Fibroblast of lung (primary cell): ENCODE measurements around the gene KIF3A. TPM values are rescaled to one million over a fixed set of nuclear protein-coding genes. Genes with fewer than 3 reads are reported as not detected.

Source experiments
- DNase-seq, 2 donors: peaks; one replicate each; pipeline versions ENCODE4 v3.0.0 to v3.0.0-alpha.2; 2010; ENCODE audit warnings: low read depth in 2 of 2
- H2AFZ ChIP-seq: 2 replicates; pipeline ENCODE4 v1.5.1; 2012; ENCODE audit warnings: low read length, control low read depth, inconsistent platforms
- H3K27ac ChIP-seq: 2 replicates; pipeline ENCODE4 v1.5.1; 2011; ENCODE audit warnings: low read length, control low read depth; ENCODE audit not compliant: insufficient read depth
- H3K27me3 ChIP-seq: 2 replicates; pipeline ENCODE4 v1.5.1; 2011; ENCODE audit warnings: mild to moderate bottlenecking, low read length; ENCODE audit not compliant: control insufficient read depth, insufficient read depth
- H3K36me3 ChIP-seq: 2 replicates; pipeline ENCODE4 v1.5.1; 2011; ENCODE audit warnings: low read length; ENCODE audit not compliant: control insufficient read depth, insufficient read depth
- H3K4me1 ChIP-seq: 2 replicates; pipeline ENCODE4 v1.5.1; 2011; ENCODE audit warnings: low read length; ENCODE audit not compliant: control insufficient read depth, insufficient read depth; ENCODE audit errors: extremely low read depth
- H3K4me2 ChIP-seq: 2 replicates; pipeline ENCODE4 v1.5.1; 2011; ENCODE audit warnings: low read length, control low read depth; ENCODE audit not compliant: insufficient read depth; ENCODE audit errors: extremely low read depth
- H3K4me3 ChIP-seq, 4 experiments: fragments of 200-600 bp in 1 of 4; sonication (generic) in 1 of 4; replicated peaks in 1 of 4; 2 replicates each; pipeline ENCODE4 v1.5.1; 2011 to 2016; ENCODE audit warnings: low read length in 4 of 4, low read depth in 3 of 4, mild to moderate bottlenecking in 3 of 4, control low read depth in 2 of 4, inconsistent platforms in 1 of 4, mixed read lengths in 1 of 4; ENCODE audit not compliant: insufficient read depth in 1 of 4; ENCODE audit errors: control extremely low read depth in 1 of 4
- H3K79me2 ChIP-seq: 2 replicates; pipeline ENCODE4 v1.5.1; 2012; ENCODE audit warnings: mild to moderate bottlenecking, low read length, inconsistent platforms; ENCODE audit not compliant: control insufficient read depth, insufficient read depth
- H3K9ac ChIP-seq: 2 replicates; pipeline ENCODE4 v1.5.1; 2011; ENCODE audit warnings: mild to moderate bottlenecking, low read length, control low read depth; ENCODE audit not compliant: insufficient read depth
- H3K9me3 ChIP-seq: 2 replicates; pipeline ENCODE4 v1.5.1; 2012; ENCODE audit warnings: low read depth, low read length; ENCODE audit not compliant: control insufficient read depth, insufficient read depth
- H4K20me1 ChIP-seq: 2 replicates; pipeline ENCODE4 v1.5.1; 2011; ENCODE audit warnings: low read length; ENCODE audit not compliant: control insufficient read depth, insufficient read depth; ENCODE audit errors: extremely low read depth
- CTCF ChIP-seq, 2 donors: IDR thresholded peaks in 1 of 2; conservative IDR thresholded peaks in 1 of 2; 1 replicate in 1 of 2; 2 replicates in 1 of 2; pipeline ENCODE4 v1.5.1; 2011 to 2012; ENCODE audit warnings: low read length in 2 of 2, control low read depth in 1 of 2, inconsistent platforms in 1 of 2, low read depth in 1 of 2, mild to moderate bottlenecking in 1 of 2
- EZH2 ChIP-seq: IDR thresholded peaks from 2 replicates; pipeline ENCODE4 v1.5.1; 2012; ENCODE audit warnings: low read length, control low read depth, mild to moderate bottlenecking; ENCODE audit errors: missing control alignments
- polyA plus RNA-seq, 2 donors: library from polyadenylated mRNA; depleted of rRNA in 1 of 2; stranded (reverse) in 1 of 2; unstranded in 1 of 2; fragments of >200 nt; gene quantifications; 2 replicates each; pipeline ENCODE4 v1.2.1, GENCODE V29; 2011 to 2012; ENCODE audit warnings: missing spikeins in 1 of 2
- total RNA-seq: library from RNA; depleted of rRNA; stranded (reverse); fragments of >200 nt; gene quantifications from 2 replicates; pipeline ENCODE4 v1.2.1, GENCODE V29; 2014

KIF3A gene
- total and polyA plus RNA-seq, 2 donors (not counting 1 experiment from before 2014, with no cell fraction given), result 8.8 to 11.2 TPM

- peaks cover 2% of the 10 kb centered on the region for H3K79me2 ChIP-seq
- no peak overlapping the region for H3K27ac ChIP-seq
- H3K4me3 ChIP-seq, result no peak overlapping the region
- no peak overlapping the region for H3K4me2 ChIP-seq
- peaks cover 3% of the 10 kb centered on the region for H3K4me1 ChIP-seq
- H3K36me3 ChIP-seq, result no peaks in the 10 kb centered on the region
- no peak for DNase-seq
- H2AFZ ChIP-seq, result no peak overlapping the region
- H3K27me3 ChIP-seq, result no peaks in the 10 kb centered on the region
- no peaks in the 10 kb centered on the region for H3K9me3 ChIP-seq
- TF ChIP-seq EZH2 (no peak), CTCF (conservative IDR thresholded peaks at IDR 0.05 in 1 of 2, IDR thresholded peaks at IDR 0.05 in 1 of 2; ENCODE audit: low read depth in 1 of 2, low read length in 2 of 2) (no peak)
- H3K9ac ChIP-seq, result no peak overlapping the region
- no peaks in the 10 kb centered on the region for H4K20me1 ChIP-seq
These were observed 2.7 kb downstream of the KIF3A start for GRCh38 chr5:132734687-132735086.

- Histone ChIP-seq H3K27ac (no peak overlapping the region), H3K27me3 (no peaks in the 10 kb centered on the region), H3K4me3 (no peak overlapping the region), H2AFZ (no peak overlapping the region), H3K4me2 (no peak overlapping the region), H3K79me2 (peaks cover 2% of the 10 kb centered on the region), H3K36me3 (no peaks in the 10 kb centered on the region), H3K9me3 (no peaks in the 10 kb centered on the region), H4K20me1 (no peaks in the 10 kb centered on the region), H3K4me1 (peaks cover 3% of the 10 kb centered on the region), H3K9ac (no peak overlapping the region)
- DNase-seq, result no peak
- TF ChIP-seq EZH2 (no peak), CTCF (conservative IDR thresholded peaks at IDR 0.05 in 1 of 2, IDR thresholded peaks at IDR 0.05 in 1 of 2; ENCODE audit: low read depth in 1 of 2, low read length in 2 of 2) (no peak)
These were observed 3.7 kb downstream of the KIF3A start for GRCh38 chr5:132733499-132734148.

- no peak overlapping the region for H3K9ac ChIP-seq
- TF ChIP-seq EZH2 (no peak), CTCF (conservative IDR thresholded peaks at IDR 0.05 in 1 of 2, IDR thresholded peaks at IDR 0.05 in 1 of 2; ENCODE audit: low read depth in 1 of 2, low read length in 2 of 2) (no peak)
- H3K4me3 ChIP-seq, result no peak overlapping the region
- H3K36me3 ChIP-seq, result peaks cover 2% of the 10 kb centered on the region
- H4K20me1 ChIP-seq, result no peaks in the 10 kb centered on the region
- no peaks in the 10 kb centered on the region for H3K4me1 ChIP-seq
- H3K79me2 ChIP-seq, result no peaks in the 10 kb centered on the region
- no peak overlapping the region for H3K27ac ChIP-seq
- no peak for DNase-seq
- no peaks in the 10 kb centered on the region for H3K9me3 ChIP-seq
- no peaks in the 10 kb centered on the region for H3K27me3 ChIP-seq
- H3K4me2 ChIP-seq, result no peak overlapping the region
- no peak overlapping the region for H2AFZ ChIP-seq
These were observed 7.5 kb downstream of the KIF3A start for GRCh38 chr5:132729896-132730295.
